ENCODE data around the gene SLC8A2.

SLC8A2 gene

DNA sequence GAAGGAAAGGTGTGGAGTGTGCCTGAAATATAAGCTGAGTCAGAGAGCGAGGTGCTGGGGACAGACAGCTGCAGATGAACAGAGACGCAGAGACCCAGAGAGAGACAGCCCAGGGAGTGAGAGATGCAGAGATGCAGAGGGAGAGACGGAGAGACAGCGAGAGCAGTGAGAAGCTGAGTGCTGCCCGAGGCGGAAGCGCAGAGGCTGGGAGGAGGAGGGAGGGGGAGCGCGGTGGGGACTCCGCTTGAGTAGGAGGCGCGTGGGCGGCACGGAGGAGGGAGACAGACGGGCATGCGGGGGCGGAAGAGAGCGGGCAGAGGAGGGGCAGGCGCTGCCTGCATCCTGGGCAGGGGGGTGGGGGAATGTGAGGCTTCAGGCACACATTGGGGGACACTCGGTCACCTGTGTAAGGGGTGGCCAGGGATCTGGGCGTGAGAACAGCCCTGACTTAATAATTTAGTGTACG is 25.7 kb downstream of the SLC8A2 start:
- no peak overlapping the region for H3K4me3 ChIP-seq (ENCODE audit: low read length)
- H3K18ac ChIP-seq (ENCODE audit: low read length): no peak overlapping the region
- H3K79me1 ChIP-seq (ENCODE audit: low read length): no peaks in the 10 kb centered on the region
- WGBS (ENCODE audit: extremely low coverage, insufficient coverage, low lambda C conversion rate): no CpG with 5 or more reads among the region's 22 CpGs
- no peak overlapping the region for H2BK120ac ChIP-seq (ENCODE audit: low read depth, low read length)
- H3K4me1 ChIP-seq (ENCODE audit: control insufficient read depth, low read depth, low read length): no peaks in the 10 kb centered on the region
- H3K79me2 ChIP-seq (ENCODE audit: control insufficient read depth, insufficient read depth, low read length): no peaks in the 10 kb centered on the region
- H4K8ac ChIP-seq (ENCODE audit: low read depth, low read length): no peak overlapping the region
- no peaks in the 10 kb centered on the region for H3K36me3 ChIP-seq (ENCODE audit: control insufficient read depth, insufficient read depth, low read length)
- no peak for DNase-seq
- no peak overlapping the region for H3K4ac ChIP-seq (ENCODE audit: low read depth, low read length)
- H3K23ac ChIP-seq (ENCODE audit: low read length): no peak overlapping the region
- H3K27ac ChIP-seq (ENCODE audit: low read depth, low read length): no peak overlapping the region
- H4K5ac ChIP-seq (ENCODE audit: low read length): no peak overlapping the region
- no peak overlapping the region for H2BK5ac ChIP-seq (ENCODE audit: low read length)
- no peak overlapping the region for H3K56ac ChIP-seq (ENCODE audit: low read length)
- H3K4me2 ChIP-seq (ENCODE audit: low read length): no peak overlapping the region
- no peak overlapping the region for H2AK5ac ChIP-seq (ENCODE audit: low read length)
- no peak overlapping the region for H3K9ac ChIP-seq (ENCODE audit: low read length)
- peaks cover 9% of the 10 kb centered on the region for H3K27me3 ChIP-seq (ENCODE audit: insufficient read depth, low read length, poor library complexity)
- no peak overlapping the region for H2BK15ac ChIP-seq (replicated peaks; ENCODE audit: low read depth)

DNA sequence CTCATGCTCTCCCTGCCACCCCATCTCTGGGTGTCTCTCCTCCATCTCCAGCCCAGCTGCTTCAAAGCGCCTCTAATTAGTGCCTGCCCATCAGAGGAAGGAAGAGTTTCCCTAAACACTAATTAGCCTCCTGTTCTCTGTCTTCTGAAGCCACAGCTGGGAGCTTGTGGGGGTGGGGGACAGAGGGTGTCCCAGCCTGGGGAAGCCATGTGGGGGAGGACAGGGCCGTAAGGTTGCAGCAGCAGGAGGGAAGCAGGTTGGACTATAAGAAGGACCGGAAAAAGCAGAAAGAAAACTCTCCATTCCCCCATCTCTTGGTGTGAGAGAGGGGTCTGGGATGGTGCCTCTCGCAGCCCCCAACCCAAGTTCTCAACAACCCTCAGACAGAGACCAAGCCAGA is 26.2 kb downstream of the SLC8A2 start:
- Histone ChIP-seq H2BK120ac (ENCODE audit: low read depth, low read length) (no peak overlapping the region), H3K4me3 (ENCODE audit: low read length) (no peak overlapping the region), H3K79me2 (ENCODE audit: control insufficient read depth, insufficient read depth, low read length) (no peaks in the 10 kb centered on the region), H2AK5ac (ENCODE audit: low read length) (no peak overlapping the region), H3K4me1 (ENCODE audit: control insufficient read depth, low read depth, low read length) (no peaks in the 10 kb centered on the region), H3K36me3 (ENCODE audit: control insufficient read depth, insufficient read depth, low read length) (no peaks in the 10 kb centered on the region), H3K27ac (ENCODE audit: low read depth, low read length) (no peak overlapping the region), H2BK5ac (ENCODE audit: low read length) (no peak overlapping the region), H3K4me2 (ENCODE audit: low read length) (no peak overlapping the region), H4K8ac (ENCODE audit: low read depth, low read length) (no peak overlapping the region), H3K4ac (ENCODE audit: low read depth, low read length) (no peak overlapping the region), H4K5ac (ENCODE audit: low read length) (no peak overlapping the region), H3K23ac (ENCODE audit: low read length) (no peak overlapping the region), H3K56ac (ENCODE audit: low read length) (no peak overlapping the region), H2BK15ac (replicated peaks; ENCODE audit: low read depth) (no peak overlapping the region), H3K27me3 (ENCODE audit: insufficient read depth, low read length, poor library complexity) (peaks cover 9% of the 10 kb centered on the region), H3K79me1 (ENCODE audit: low read length) (no peaks in the 10 kb centered on the region), H3K18ac (ENCODE audit: low read length) (no peak overlapping the region), H3K9ac (ENCODE audit: low read length) (no peak overlapping the region)
- no peak for DNase-seq
- no CpG with 5 or more reads among the region's 4 CpGs for WGBS (ENCODE audit: extremely low coverage, insufficient coverage, low lambda C conversion rate)

DNA sequence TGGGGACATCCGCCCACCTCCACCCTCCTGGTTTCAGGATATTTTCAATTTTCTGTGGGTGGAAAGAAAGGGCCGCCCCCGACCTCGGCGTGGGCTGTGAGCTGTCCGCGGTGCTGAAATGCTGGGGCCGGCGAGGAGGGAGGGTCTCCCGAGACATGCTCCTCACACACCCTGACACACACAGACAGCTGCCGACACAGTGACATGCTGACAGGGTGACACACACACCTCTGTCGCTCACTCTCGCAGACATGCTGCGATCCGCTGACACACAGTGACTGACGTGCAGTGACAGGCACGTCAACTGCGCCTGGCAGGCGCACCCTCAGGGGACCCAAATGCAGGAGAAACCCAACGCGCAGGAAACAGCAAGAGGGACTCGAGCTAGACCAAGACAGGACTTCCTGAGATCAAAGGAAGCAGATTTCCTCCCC is 27.3 kb downstream of the SLC8A2 start:
- no CpG with 5 or more reads among the region's 22 CpGs for WGBS (ENCODE audit: extremely low coverage, insufficient coverage, low lambda C conversion rate)
- H3K4ac ChIP-seq (ENCODE audit: low read depth, low read length): no peak overlapping the region
- H4K5ac ChIP-seq (ENCODE audit: low read length): no peak overlapping the region
- no peak overlapping the region for H2BK120ac ChIP-seq (ENCODE audit: low read depth, low read length)
- H2AK5ac ChIP-seq (ENCODE audit: low read length): no peak overlapping the region
- no peak overlapping the region for H3K23ac ChIP-seq (ENCODE audit: low read length)
- no peak overlapping the region for H3K27ac ChIP-seq (ENCODE audit: low read depth, low read length)
- H3K27me3 ChIP-seq (ENCODE audit: insufficient read depth, low read length, poor library complexity): peaks cover 9% of the 10 kb centered on the region
- H2BK5ac ChIP-seq (ENCODE audit: low read length): no peak overlapping the region
- H3K79me1 ChIP-seq (ENCODE audit: low read length): no peaks in the 10 kb centered on the region
- no peaks in the 10 kb centered on the region for H3K79me2 ChIP-seq (ENCODE audit: control insufficient read depth, insufficient read depth, low read length)
- no peak overlapping the region for H3K9ac ChIP-seq (ENCODE audit: low read length)
- H3K18ac ChIP-seq (ENCODE audit: low read length): no peak overlapping the region
- no peak overlapping the region for H3K4me3 ChIP-seq (ENCODE audit: low read length)
- no peaks in the 10 kb centered on the region for H3K36me3 ChIP-seq (ENCODE audit: control insufficient read depth, insufficient read depth, low read length)
- H3K56ac ChIP-seq (ENCODE audit: low read length): no peak overlapping the region
- H4K8ac ChIP-seq (ENCODE audit: low read depth, low read length): no peak overlapping the region
- H2BK15ac ChIP-seq (replicated peaks; ENCODE audit: low read depth): no peak overlapping the region
- DNase-seq: peak; percentile 63
- H3K4me1 ChIP-seq (ENCODE audit: control insufficient read depth, low read depth, low read length): no peaks in the 10 kb centered on the region
- H3K4me2 ChIP-seq (ENCODE audit: low read length): no peak overlapping the region

DNA sequence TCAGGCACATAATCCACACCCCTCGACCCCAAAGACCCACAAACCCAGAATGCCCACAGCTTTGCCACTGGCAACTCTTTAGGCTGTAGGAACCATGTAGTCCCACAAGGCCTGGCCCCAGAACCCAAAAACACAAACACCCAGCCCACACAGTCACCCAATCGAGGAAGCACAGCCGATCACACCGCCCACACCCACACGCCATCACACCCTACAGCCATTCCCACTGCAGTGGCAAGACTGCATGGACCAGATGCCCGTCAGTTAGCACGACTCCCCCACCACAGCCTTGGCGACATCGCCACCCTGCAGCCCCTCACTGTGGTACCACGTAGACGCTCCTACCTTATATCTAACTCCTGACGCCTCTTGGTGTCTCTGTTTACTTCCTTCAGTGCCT is 28.4 kb downstream of the SLC8A2 start:
- no peak overlapping the region for H3K4me3 ChIP-seq (ENCODE audit: low read length)
- no peak overlapping the region for H3K18ac ChIP-seq (ENCODE audit: low read length)
- no peak overlapping the region for H3K9ac ChIP-seq (ENCODE audit: low read length)
- no peak overlapping the region for H3K4me2 ChIP-seq (ENCODE audit: low read length)
- H3K27me3 ChIP-seq (ENCODE audit: insufficient read depth, low read length, poor library complexity): peaks cover 7% of the 10 kb centered on the region
- no peak overlapping the region for H4K5ac ChIP-seq (ENCODE audit: low read length)
- H3K27ac ChIP-seq (ENCODE audit: low read depth, low read length): no peak overlapping the region
- H3K36me3 ChIP-seq (ENCODE audit: control insufficient read depth, insufficient read depth, low read length): no peaks in the 10 kb centered on the region
- no peak overlapping the region for H4K8ac ChIP-seq (ENCODE audit: low read depth, low read length)
- no peak overlapping the region for H2BK5ac ChIP-seq (ENCODE audit: low read length)
- no peaks in the 10 kb centered on the region for H3K4me1 ChIP-seq (ENCODE audit: control insufficient read depth, low read depth, low read length)
- no peak overlapping the region for H3K23ac ChIP-seq (ENCODE audit: low read length)
- no peaks in the 10 kb centered on the region for H3K79me2 ChIP-seq (ENCODE audit: control insufficient read depth, insufficient read depth, low read length)
- H2BK15ac ChIP-seq (replicated peaks; ENCODE audit: low read depth): no peak overlapping the region
- no peak overlapping the region for H2BK120ac ChIP-seq (ENCODE audit: low read depth, low read length)
- no peak overlapping the region for H2AK5ac ChIP-seq (ENCODE audit: low read length)
- whole genome bisulfite sequencing (ENCODE audit: extremely low coverage, insufficient coverage, low lambda C conversion rate): no CpG with 5 or more reads among the region's 12 CpGs
- DNase-seq: no peak
- no peaks in the 10 kb centered on the region for H3K79me1 ChIP-seq (ENCODE audit: low read length)
- no peak overlapping the region for H3K4ac ChIP-seq (ENCODE audit: low read depth, low read length)
- no peak overlapping the region for H3K56ac ChIP-seq (ENCODE audit: low read length)

DNA sequence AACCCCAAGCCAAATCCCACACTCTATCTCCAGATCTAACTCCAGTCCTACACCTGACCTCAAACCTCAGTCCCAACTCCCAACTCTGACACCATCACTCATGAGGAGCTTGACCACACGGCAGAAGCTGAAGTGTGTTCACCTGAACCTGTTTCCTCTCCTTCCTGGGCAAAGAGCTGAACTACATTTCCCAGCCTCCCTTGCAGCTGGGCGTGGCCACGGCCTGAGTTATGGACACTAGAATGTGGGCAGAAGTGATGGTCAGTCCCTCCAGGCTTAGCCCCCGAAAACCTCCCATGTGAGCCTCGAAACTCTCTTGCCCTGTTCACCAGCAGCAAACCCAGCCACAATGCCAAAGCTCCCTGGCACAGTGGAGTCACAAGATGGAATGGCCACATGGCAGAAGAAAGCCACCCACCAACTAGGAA is 32.9 kb downstream of the SLC8A2 start:
- no peak overlapping the region for H3K4ac ChIP-seq (ENCODE audit: low read depth, low read length)
- no peaks in the 10 kb centered on the region for H3K79me1 ChIP-seq (ENCODE audit: low read length)
- no peak overlapping the region for H2BK15ac ChIP-seq (replicated peaks; ENCODE audit: low read depth)
- no peak overlapping the region for H3K4me2 ChIP-seq (ENCODE audit: low read length)
- no peak overlapping the region for H3K18ac ChIP-seq (ENCODE audit: low read length)
- no peaks in the 10 kb centered on the region for H3K79me2 ChIP-seq (ENCODE audit: control insufficient read depth, insufficient read depth, low read length)
- WGBS (ENCODE audit: extremely low coverage, insufficient coverage, low lambda C conversion rate): no CpG with 5 or more reads among the region's 5 CpGs
- H3K27me3 ChIP-seq (ENCODE audit: insufficient read depth, low read length, poor library complexity): no peaks in the 10 kb centered on the region
- DNase-seq: no peak
- H4K8ac ChIP-seq (ENCODE audit: low read depth, low read length): no peak overlapping the region
- H3K27ac ChIP-seq (ENCODE audit: low read depth, low read length): no peak overlapping the region
- H3K9ac ChIP-seq (ENCODE audit: low read length): no peak overlapping the region
- H2BK120ac ChIP-seq (ENCODE audit: low read depth, low read length): no peak overlapping the region
- H4K5ac ChIP-seq (ENCODE audit: low read length): no peak overlapping the region
- no peak overlapping the region for H3K56ac ChIP-seq (ENCODE audit: low read length)
- H3K23ac ChIP-seq (ENCODE audit: low read length): no peak overlapping the region
- no peaks in the 10 kb centered on the region for H3K4me1 ChIP-seq (ENCODE audit: control insufficient read depth, low read depth, low read length)
- no peaks in the 10 kb centered on the region for H3K36me3 ChIP-seq (ENCODE audit: control insufficient read depth, insufficient read depth, low read length)
- no peak overlapping the region for H2BK5ac ChIP-seq (ENCODE audit: low read length)
- no peak overlapping the region for H3K4me3 ChIP-seq (ENCODE audit: low read length)
- no peak overlapping the region for H2AK5ac ChIP-seq (ENCODE audit: low read length)

DNA sequence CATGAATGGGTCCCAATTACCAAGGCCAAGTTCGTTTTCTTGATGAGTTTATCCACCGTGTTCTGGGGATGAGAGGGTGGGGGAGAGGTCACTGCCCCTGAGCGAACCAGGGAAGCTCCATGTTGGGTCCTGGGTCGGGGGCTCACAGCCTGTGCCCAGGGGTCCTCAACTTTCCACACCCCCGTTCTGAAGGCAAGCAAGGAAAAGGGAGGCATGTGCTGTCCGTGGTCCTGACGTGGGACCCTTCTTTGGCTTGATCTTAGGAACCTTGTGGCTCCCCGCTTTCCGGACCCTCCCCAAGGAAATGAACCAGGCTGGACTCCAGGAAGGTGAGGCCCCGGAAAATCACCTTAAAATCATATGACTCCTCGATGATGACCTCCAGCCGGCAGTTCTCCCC is 34.2 kb downstream of the SLC8A2 start:
- Histone ChIP-seq H3K23ac (ENCODE audit: low read length) (no peak overlapping the region), H3K4ac (ENCODE audit: low read depth, low read length) (no peak overlapping the region), H4K5ac (ENCODE audit: low read length) (no peak overlapping the region), H3K4me1 (ENCODE audit: control insufficient read depth, low read depth, low read length) (no peaks in the 10 kb centered on the region), H3K36me3 (ENCODE audit: control insufficient read depth, insufficient read depth, low read length) (no peaks in the 10 kb centered on the region), H3K27me3 (ENCODE audit: insufficient read depth, low read length, poor library complexity) (no peaks in the 10 kb centered on the region), H3K4me2 (ENCODE audit: low read length) (no peak overlapping the region), H2BK5ac (ENCODE audit: low read length) (no peak overlapping the region), H2BK120ac (ENCODE audit: low read depth, low read length) (no peak overlapping the region), H3K56ac (ENCODE audit: low read length) (no peak overlapping the region), H4K8ac (ENCODE audit: low read depth, low read length) (no peak overlapping the region), H3K79me1 (ENCODE audit: low read length) (no peaks in the 10 kb centered on the region), H3K9ac (ENCODE audit: low read length) (no peak overlapping the region), H2AK5ac (ENCODE audit: low read length) (no peak overlapping the region), H3K18ac (ENCODE audit: low read length) (no peak overlapping the region), H3K27ac (ENCODE audit: low read depth, low read length) (no peak overlapping the region), H3K79me2 (ENCODE audit: control insufficient read depth, insufficient read depth, low read length) (no peaks in the 10 kb centered on the region), H3K4me3 (ENCODE audit: low read length) (no peak overlapping the region), H2BK15ac (replicated peaks; ENCODE audit: low read depth) (no peak overlapping the region)
- DNase-seq: no peak
- WGBS (ENCODE audit: extremely low coverage, insufficient coverage, low lambda C conversion rate): no CpG with 5 or more reads among the region's 12 CpGs
